Loucy (cell line): ENCODE measurements around the gene CACNA2D3.

Source experiments
- EZH2phosphoT487 ChIP-seq: fragments of 200-600 bp; IDR thresholded peaks from 2 replicates; pipeline ENCODE4 v1.6.1; 2018; ENCODE audit warnings: antibody characterized with exemption, mild to moderate bottlenecking, moderate library complexity, borderline replicate concordance
- TF ChIP-seq, protein P1 (sequence below): fragments of 200-600 bp; sonication (generic); conservative IDR thresholded peaks from 2 replicates; pipeline ENCODE4 v1.5.1; 2014; ENCODE audit warnings: mild to moderate bottlenecking, antibody characterized with exemption, low read length

DNA sequence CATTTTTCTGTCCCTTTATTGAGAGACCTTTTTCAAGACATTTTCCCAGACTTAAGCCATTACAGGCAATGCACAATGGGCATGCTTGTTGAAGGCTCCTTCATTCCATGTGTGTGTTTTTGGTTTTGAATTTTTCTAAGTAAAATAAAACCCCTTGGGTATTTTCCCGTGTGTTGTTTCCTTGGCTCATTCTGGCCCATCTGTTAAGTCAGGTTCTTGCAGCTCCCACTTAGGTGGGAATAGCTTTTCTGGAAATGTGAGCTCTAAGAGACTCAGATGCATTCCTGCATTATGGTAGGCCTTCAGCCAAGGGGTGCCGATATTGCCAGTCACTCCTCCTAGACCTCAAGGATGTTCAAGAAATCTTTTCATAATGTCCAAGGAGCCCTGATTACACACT, 314.9 kb downstream of the CACNA2D3 start:
- TF ChIP-seq, protein P1, sequence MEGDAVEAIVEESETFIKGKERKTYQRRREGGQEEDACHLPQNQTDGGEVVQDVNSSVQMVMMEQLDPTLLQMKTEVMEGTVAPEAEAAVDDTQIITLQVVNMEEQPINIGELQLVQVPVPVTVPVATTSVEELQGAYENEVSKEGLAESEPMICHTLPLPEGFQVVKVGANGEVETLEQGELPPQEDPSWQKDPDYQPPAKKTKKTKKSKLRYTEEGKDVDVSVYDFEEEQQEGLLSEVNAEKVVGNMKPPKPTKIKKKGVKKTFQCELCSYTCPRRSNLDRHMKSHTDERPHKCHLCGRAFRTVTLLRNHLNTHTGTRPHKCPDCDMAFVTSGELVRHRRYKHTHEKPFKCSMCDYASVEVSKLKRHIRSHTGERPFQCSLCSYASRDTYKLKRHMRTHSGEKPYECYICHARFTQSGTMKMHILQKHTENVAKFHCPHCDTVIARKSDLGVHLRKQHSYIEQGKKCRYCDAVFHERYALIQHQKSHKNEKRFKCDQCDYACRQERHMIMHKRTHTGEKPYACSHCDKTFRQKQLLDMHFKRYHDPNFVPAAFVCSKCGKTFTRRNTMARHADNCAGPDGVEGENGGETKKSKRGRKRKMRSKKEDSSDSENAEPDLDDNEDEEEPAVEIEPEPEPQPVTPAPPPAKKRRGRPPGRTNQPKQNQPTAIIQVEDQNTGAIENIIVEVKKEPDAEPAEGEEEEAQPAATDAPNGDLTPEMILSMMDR: no peak
- TF ChIP-seq EZH2phosphoT487: no peak
